ENCODE results near the gene DPP8.

The DPP8 gene

DNA sequence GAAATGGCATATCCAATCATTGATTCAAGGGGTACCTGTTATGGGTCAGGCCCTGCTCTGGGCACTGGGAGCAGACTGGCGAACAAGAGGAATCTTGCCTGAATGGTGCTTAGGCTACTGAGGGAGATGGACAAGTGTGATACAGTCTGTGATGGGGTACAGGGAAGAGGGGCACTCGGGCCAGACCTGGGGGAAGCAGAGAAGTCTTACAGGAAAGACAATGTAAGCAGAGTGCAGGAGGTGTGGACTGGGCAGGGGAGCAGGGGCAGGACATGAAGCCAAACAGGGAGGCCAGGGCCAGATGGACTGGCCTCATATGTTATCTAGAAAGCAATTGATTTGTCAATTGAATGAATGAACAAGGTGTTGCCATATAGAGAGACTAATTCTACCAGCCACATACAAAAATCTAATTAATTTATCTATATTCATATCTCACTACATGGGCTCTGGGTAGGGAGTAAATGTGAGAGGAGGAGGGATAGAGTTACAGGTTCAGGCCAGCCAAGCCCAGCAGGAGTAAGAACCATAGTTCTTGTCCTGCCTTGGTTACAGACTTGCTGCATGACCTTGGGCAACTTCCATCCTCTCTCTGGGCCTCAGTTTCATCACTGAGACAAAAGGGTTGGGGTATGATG is 91.2 kb downstream of the DPP8 start:
- DNase-seq (ENCODE audit: low read depth): no peak
- no peak overlapping the region for H3K4me3 ChIP-seq (ENCODE audit: low read length)
- TF ChIP-seq, protein P1, sequence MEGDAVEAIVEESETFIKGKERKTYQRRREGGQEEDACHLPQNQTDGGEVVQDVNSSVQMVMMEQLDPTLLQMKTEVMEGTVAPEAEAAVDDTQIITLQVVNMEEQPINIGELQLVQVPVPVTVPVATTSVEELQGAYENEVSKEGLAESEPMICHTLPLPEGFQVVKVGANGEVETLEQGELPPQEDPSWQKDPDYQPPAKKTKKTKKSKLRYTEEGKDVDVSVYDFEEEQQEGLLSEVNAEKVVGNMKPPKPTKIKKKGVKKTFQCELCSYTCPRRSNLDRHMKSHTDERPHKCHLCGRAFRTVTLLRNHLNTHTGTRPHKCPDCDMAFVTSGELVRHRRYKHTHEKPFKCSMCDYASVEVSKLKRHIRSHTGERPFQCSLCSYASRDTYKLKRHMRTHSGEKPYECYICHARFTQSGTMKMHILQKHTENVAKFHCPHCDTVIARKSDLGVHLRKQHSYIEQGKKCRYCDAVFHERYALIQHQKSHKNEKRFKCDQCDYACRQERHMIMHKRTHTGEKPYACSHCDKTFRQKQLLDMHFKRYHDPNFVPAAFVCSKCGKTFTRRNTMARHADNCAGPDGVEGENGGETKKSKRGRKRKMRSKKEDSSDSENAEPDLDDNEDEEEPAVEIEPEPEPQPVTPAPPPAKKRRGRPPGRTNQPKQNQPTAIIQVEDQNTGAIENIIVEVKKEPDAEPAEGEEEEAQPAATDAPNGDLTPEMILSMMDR (IDR thresholded peaks at IDR 0.05; ENCODE audit: insufficient read depth, low read depth, low read length, missing control alignments): no peak

DNA sequence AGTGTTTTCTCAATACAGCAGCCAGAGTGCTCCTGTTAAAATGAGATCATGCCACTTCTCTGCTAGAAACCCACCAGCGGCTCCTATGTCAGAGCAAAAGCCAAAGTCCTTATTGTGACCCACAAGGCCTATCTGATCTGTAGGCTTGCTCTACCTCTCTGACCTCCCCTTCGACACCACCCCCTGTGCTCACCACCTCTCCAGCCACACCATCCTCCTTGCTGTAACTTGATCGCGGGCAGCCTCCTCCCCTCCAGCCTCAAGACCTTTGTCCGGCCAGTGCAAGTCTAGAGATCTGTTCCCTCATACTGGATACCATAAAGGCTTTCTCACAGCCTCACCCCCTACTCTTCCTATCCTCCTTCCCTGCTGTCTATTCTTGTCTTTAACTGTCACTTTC is 92.8 kb downstream of the DPP8 start:
- TF ChIP-seq, protein P1 (IDR thresholded peaks at IDR 0.05; ENCODE audit: insufficient read depth, low read depth, low read length, missing control alignments): no peak
- no peak overlapping the region for H3K4me3 ChIP-seq (ENCODE audit: low read length)
- no peak for DNase-seq (ENCODE audit: low read depth)

GRCh38 chr15:65423976-65424679 is 93.4 kb downstream of the DPP8 start:
- no peak overlapping the region for H3K4me3 ChIP-seq (ENCODE audit: low read length)
- DNase-seq (ENCODE audit: low read depth): peak; percentile 78
- TF ChIP-seq, protein P1 (IDR thresholded peaks at IDR 0.05; ENCODE audit: insufficient read depth, low read depth, low read length, missing control alignments): no peak

DNA sequence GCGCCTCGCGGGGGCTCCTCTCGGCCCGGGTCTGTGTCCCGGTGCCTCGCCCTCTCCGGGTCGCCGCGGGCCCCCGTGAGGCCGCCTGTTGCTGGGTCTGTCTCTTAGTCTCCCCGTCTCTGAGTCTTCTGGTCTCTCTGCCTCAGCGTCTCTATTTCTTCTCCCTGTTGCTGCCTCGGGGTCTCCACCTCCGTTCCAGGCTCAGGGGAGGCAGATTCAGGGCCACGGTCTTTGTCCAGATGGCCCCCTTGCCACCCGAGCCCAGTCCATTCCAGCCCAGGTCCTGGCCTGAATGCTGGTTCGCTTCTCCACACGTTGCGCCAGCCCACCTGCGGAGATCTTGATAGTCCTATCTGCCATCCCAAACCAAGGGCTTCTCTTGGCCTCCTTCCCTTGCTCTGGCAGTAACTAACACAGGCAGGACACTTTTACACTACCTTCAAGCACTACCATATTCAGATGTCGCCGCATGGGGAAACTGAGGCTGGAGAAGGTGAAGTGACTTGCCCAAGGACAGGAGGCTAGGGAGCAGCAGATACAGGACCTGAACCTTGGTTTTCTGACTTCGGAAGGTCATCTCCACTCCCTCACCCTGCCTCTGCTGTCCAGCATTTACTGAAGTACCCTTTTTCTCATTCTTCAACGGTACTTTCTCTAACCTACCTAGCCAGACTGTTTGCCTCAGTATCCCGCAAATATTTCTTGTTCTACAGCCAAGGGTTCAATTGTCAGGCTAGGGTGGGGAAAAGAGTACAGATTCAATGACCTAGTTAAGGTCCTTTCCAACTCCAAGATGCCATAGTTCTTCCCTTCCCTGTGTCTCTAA is 94.1 kb downstream of the DPP8 start:
- H3K4me3 ChIP-seq (ENCODE audit: low read length): no peak overlapping the region
- TF ChIP-seq, protein P1 (IDR thresholded peaks at IDR 0.05; ENCODE audit: insufficient read depth, low read depth, low read length, missing control alignments): no peak

GRCh38 chr15:65421360-65422215 is 95.9 kb downstream of the DPP8 start:
- DNase-seq (ENCODE audit: low read depth): no peak
- peak overlapping the region; percentile 19 for H3K4me3 ChIP-seq (ENCODE audit: low read length)
- TF ChIP-seq, protein P1 (IDR thresholded peaks at IDR 0.05; ENCODE audit: insufficient read depth, low read depth, low read length, missing control alignments): no peak

More for the DNA sequence above, 94.1 kb downstream of the DPP8 start:
- no peak for DNase-seq (ENCODE audit: low read depth)

GRCh38 chr15:65420975-65421359 is 96.5 kb downstream of the DPP8 start:
- no peak for DNase-seq (ENCODE audit: low read depth)
- no peak overlapping the region for H3K4me3 ChIP-seq (ENCODE audit: low read length)
- TF ChIP-seq, protein P1 (IDR thresholded peaks at IDR 0.05; ENCODE audit: insufficient read depth, low read depth, low read length, missing control alignments): no peak

Measured in epithelial cell of esophagus (primary cell).